BJ (cell line): ENCODE measurements around the gene ADCY9. TPM values are rescaled to one million over a fixed set of nuclear protein-coding genes. Genes with fewer than 3 reads are reported as not detected.

ENCODE experiments used
- CTCF ChIA-PET: fragments of 350-600 bp; formaldehyde crosslinking; extraction: SDS; loops from one replicate; lab custom pipeline; 2021; ENCODE audit warnings: antibody characterized with exemption, inconsistent platforms; lab: Yijun Ruan, JAX
- POLR2A ChIA-PET: fragments of 300-600 bp; sonication (Branson Sonifier 250); formaldehyde crosslinking; extraction: SDS; loops from one replicate; lab custom pipeline; 2021; ENCODE audit warnings: antibody characterized with exemption; lab: Charles Lee
- DNase-seq: peaks from one replicate; pipeline ENCODE4 v3.0.0-alpha.2; 2011; ENCODE audit warnings: low read depth
- H3K27me3 ChIP-seq: 2 replicates; pipeline ENCODE4 v1.6.0; 2011; ENCODE audit warnings: low read length; ENCODE audit not compliant: control insufficient read depth, insufficient read depth
- H3K36me3 ChIP-seq: 2 replicates; pipeline ENCODE4 v1.5.1; 2011; ENCODE audit warnings: low read length; ENCODE audit not compliant: control insufficient read depth, insufficient read depth
- H3K4me3 ChIP-seq: 2 replicates; pipeline ENCODE4 v1.5.1; 2011; ENCODE audit warnings: low read depth, mild to moderate bottlenecking, control low read depth, low read length
- polyA plus RNA-seq: library from polyadenylated mRNA; depleted of rRNA; stranded (reverse); fragments of >200 nt; gene quantifications from 2 replicates; pipeline ENCODE4 v1.2.3, GENCODE V29; 2011
- TF ChIP-seq, protein P1 (sequence below): IDR thresholded peaks from 2 replicates; pipeline ENCODE4 v1.5.1; 2011; ENCODE audit warnings: low read depth, mild to moderate bottlenecking, control low read depth, inconsistent platforms, low read length, moderate library complexity; ENCODE audit not compliant: insufficient read depth

Gene ADCY9
- polyA plus RNA-seq, 1 experiment: 28.2 TPM

DNA sequence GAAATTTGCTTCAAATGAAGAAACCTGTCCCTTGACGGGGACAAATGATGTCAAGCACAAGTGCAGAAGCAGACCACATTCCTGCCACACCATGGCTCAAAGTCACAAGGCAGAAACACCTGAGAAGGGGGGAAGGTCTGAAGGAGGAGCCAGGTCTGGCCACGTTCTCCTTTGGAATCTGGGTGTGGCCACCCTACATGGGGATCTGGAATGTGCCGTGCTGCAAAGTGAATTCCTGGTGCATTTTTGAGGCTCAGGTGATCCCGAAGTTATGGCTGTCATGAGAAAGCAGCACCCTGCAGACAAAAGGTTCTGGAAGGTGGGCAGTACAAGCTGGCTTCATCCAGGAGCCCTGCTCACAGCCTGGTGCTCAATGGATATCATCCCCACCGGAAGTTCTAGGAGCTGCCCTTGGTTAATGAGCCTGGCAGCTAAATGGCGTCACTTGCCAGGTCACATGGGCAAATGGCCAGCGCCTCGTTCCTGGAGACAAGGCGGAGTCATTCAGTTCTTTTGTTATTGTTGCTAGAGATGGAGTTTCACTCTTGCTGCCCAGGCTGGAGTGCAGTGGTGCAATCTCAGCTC is 20.1 kb upstream of the ADCY9 start:
- ChIA-PET POLR2A (no interaction called here), CTCF (interaction anchor here (0.5 kb wide), 1 partner anchor 16 kb away, joined by 3 read pairs; no protein-coding TSS in a partner anchor)
- Histone ChIP-seq H3K27me3 (peaks cover under 1% of the 10 kb centered on the region; the same call in 1 of the 2 replicates), H3K4me3 (no peak overlapping the region), H3K36me3 (no peaks in the 10 kb centered on the region)
- no peak for DNase-seq
- TF ChIP-seq, protein P1, sequence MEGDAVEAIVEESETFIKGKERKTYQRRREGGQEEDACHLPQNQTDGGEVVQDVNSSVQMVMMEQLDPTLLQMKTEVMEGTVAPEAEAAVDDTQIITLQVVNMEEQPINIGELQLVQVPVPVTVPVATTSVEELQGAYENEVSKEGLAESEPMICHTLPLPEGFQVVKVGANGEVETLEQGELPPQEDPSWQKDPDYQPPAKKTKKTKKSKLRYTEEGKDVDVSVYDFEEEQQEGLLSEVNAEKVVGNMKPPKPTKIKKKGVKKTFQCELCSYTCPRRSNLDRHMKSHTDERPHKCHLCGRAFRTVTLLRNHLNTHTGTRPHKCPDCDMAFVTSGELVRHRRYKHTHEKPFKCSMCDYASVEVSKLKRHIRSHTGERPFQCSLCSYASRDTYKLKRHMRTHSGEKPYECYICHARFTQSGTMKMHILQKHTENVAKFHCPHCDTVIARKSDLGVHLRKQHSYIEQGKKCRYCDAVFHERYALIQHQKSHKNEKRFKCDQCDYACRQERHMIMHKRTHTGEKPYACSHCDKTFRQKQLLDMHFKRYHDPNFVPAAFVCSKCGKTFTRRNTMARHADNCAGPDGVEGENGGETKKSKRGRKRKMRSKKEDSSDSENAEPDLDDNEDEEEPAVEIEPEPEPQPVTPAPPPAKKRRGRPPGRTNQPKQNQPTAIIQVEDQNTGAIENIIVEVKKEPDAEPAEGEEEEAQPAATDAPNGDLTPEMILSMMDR: no peak

- Histone ChIP-seq H3K4me3 (no peak overlapping the region), H3K36me3 (no peaks in the 10 kb centered on the region), H3K27me3 (peaks cover 2% of the 10 kb centered on the region; the same call in 1 of the 2 replicates)
- TF ChIP-seq, protein P1: no peak
- ChIA-PET CTCF (no interaction called here), POLR2A (no interaction called here)
- no peak for DNase-seq
These were observed 19.3 kb upstream of the ADCY9 start for GRCh38 chr16:4135537-4135936.

DNA sequence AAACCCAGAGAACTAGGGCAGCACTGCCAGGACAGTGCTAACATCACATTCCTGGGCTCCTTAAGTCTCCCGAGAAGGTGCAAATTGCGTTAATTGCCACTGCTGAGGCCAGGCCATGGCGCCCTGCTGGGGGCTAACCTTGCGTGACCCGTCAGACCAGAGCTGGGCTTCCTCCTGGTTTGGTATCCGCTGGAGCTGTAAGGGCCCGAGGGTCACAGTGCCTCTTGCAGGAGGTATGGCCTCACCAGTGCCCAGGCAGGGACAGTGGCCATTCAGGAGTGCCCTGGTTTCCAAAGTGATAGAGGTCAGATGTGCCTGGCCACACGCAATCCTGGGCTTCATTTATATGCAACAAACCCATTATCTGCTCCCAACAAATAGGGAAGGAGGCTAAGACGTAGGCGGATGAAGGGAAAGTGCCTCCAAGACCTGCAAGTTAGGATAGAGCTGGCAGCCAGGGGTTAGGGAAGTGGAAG is 17.7 kb upstream of the ADCY9 start:
- H3K36me3 ChIP-seq: no peaks in the 10 kb centered on the region
- no peak overlapping the region for H3K4me3 ChIP-seq
- DNase-seq: no peak
- peaks cover 2% of the 10 kb centered on the region; the same call in 1 of the 2 replicates for H3K27me3 ChIP-seq
- TF ChIP-seq, protein P1: no peak
- ChIA-PET POLR2A (interaction anchor here (0.5 kb wide), 1 partner anchor 13 kb away, joined by 5 read pairs; no protein-coding TSS in a partner anchor), CTCF (interaction anchor here (0.9 kb wide), 1 partner anchor 12 kb away, joined by 3 read pairs; no protein-coding TSS in a partner anchor)

- ChIA-PET POLR2A (no interaction called here), CTCF (no interaction called here)
- Histone ChIP-seq H3K27me3 (peaks cover 2% of the 10 kb centered on the region; the same call in 1 of the 2 replicates), H3K36me3 (no peaks in the 10 kb centered on the region), H3K4me3 (no peak overlapping the region)
- DNase-seq: no peak
- TF ChIP-seq, protein P1: no peak
These were observed 15.4 kb upstream of the ADCY9 start for GRCh38 chr16:4131621-4132020.

DNA sequence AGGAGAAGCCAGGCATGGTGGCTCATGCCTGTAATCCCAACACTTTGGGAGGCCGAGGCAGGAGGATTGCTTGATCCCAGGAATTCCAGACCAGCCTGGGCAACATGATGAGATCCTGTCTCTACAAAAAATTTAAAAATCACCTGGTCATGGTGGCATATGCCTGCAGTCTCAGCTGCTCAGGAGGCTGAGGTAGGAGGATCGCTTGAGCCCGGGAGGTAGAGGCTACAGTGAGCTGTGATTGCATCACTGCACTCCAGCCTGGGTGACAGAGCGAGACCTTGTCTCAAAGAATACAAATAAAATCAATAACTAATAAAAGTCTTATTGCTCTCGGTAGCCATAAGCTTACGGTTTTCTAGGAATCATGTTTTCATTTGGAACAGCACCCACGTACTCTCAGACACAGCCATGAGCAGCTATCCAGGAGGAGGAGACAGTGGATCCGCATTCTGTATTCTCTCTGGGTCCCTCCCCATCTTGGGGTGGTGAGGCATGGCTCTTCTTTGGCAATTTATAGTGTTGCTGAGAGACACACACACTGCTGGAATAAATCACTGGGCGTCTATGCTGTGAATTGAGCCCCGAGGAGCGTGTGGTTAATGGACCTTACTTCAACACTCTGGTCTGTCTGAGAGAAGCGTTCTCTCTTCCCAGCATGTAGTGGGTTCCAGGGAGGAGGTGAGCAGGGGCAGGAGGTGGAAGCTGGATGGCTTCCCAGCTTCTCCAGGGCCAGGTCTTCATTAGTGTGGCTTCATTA is 8.5 kb upstream of the ADCY9 start:
- TF ChIP-seq, protein P1: no peak
- DNase-seq: no peak
- H3K27me3 ChIP-seq: no peaks in the 10 kb centered on the region
- ChIA-PET CTCF (no interaction called here), POLR2A (interaction anchor here (0.6 kb wide), 1 partner anchor 24 kb away, joined by 4 read pairs; no protein-coding TSS in a partner anchor)
- H3K4me3 ChIP-seq: no peak overlapping the region
- H3K36me3 ChIP-seq: no peaks in the 10 kb centered on the region
